Measurements from ENCODE around the gene TRA2A. TPM values are rescaled to one million over a fixed set of nuclear protein-coding genes. Genes with fewer than 3 reads are reported as not detected.

Gene TRA2A
- total and polyA plus RNA-seq, 2 of the 13 experiments (the other 11 are each of a cell fraction or from before 2014, with no cell fraction given): 39.1 to 41.6 TPM

- TF ChIP-seq USF2 (IDR thresholded peaks at IDR 0.05; ENCODE audit: low read depth, low read length) (no peak), USF2 (CRISPR knock-in tag; IDR thresholded peaks at IDR 0.05; ENCODE audit: borderline replicate concordance) (no peak), ZNF7 (CRISPR knock-in tag; IDR thresholded peaks at IDR 0.05) (no peak), TEAD2 (CRISPR knock-in tag; IDR thresholded peaks at IDR 0.05) (no peak), SUZ12 (IDR thresholded peaks at IDR 0.05; ENCODE audit: low read depth, low read length) (no peak), RBFOX2 (IDR thresholded peaks at IDR 0.05; ENCODE audit: low read depth, low read length) (no peak), SNAPC4 (CRISPR knock-in tag; IDR thresholded peaks at IDR 0.05) (no peak), MED8 (CRISPR knock-in tag; IDR thresholded peaks at IDR 0.05; ENCODE audit: insufficient replicate concordance) (no peak), ZNF768 (CRISPR knock-in tag; IDR thresholded peaks at IDR 0.05) (peak; percentile 22; the same call in 1 of the 2 replicates), HMGA1 (CRISPR knock-in tag; conservative IDR thresholded peaks at IDR 0.05) (no peak), RFX3 (CRISPR knock-in tag; IDR thresholded peaks at IDR 0.05) (no peak), NRL (CRISPR knock-in tag; IDR thresholded peaks at IDR 0.05; ENCODE audit: borderline replicate concordance) (no peak; the same call in 1 of the 2 replicates), NBN (conservative IDR thresholded peaks at IDR 0.05) (no peak), POGK (CRISPR knock-in tag; conservative IDR thresholded peaks at IDR 0.05) (no peak), ZC3H4 (CRISPR knock-in tag; IDR thresholded peaks at IDR 0.05; ENCODE audit: borderline replicate concordance) (0 out of 2 replicates have a peak, but pooled peaks have one; percentile 60), ZNF713 (CRISPR knock-in tag; IDR thresholded peaks at IDR 0.05) (no peak), ZNF264 (CRISPR knock-in tag; IDR thresholded peaks at IDR 0.05) (no peak), TAF1 (CRISPR knock-in tag; IDR thresholded peaks at IDR 0.05) (no peak; the same call in none of the 2 replicates), ZNF562 (CRISPR knock-in tag; IDR thresholded peaks at IDR 0.05; ENCODE audit: borderline replicate concordance) (no peak), FOXO4 (CRISPR knock-in tag; conservative IDR thresholded peaks at IDR 0.05) (no peak)
Measured at GRCh38 chr7:23468526-23469149, 63.1 kb downstream of the TRA2A start (continued).

All from HepG2 (cell line).